GM18867 (cell line): Measurements from ENCODE around the gene COX14.

ENCODE experiments used
- ATAC-seq: cut with Tn5 transposase; IDR thresholded peaks from one replicate; pipeline ENCODE4 v1.9.1; 2021; ENCODE audit warnings: mild to moderate bottlenecking, moderate library complexity; ENCODE audit not compliant: unreplicated experiment

Gene COX14

DNA sequence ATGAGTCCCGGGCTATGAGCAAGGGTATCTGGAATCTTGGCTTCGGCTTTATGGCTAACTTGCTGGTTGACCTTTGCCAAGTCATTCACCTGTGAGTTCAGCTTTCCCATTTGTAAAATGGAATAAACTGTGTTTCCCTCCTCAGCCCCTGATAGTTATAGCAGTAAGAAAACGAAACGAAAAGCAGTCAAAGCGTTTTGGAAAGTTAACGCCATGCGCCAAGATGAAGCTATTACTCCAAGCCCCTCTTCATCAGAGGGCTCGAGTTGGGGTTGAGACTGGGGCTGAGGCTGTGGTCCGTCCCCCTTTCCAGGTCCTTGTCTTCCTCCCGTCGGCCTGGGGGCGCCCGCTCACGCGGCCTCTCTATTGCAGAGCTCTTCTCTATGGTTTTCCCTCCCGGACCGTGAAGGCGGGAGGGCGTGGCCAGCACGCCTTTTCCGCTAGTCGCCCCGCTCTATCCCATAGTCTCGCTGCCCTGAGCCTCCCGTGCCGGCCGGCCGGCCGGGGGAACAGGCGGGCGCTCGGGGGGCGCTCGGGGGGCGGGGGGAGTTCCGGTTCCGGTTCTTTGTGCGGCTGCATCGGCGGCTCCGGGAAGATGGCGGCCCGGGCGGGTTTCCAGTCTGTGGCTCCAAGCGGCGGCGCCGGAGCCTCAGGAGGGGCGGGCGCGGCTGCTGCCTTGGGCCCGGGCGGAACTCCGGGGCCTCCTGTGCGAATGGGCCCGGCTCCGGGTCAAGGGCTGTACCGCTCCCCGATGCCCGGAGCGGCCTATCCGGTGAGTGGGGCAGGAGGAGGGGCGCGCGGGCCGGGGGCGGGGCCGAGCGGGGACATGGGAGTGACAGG lies 27.0 kb upstream of the COX14 start, which contains the start of gene SMARCD1:
Gene SMARCD1, plus strand, starts transcription at position 568 of the 840 bp plus-strand sequence. Its CDS starts 28 bp downstream, at position 596.
- ATAC-seq = peak; percentile 82

DNA sequence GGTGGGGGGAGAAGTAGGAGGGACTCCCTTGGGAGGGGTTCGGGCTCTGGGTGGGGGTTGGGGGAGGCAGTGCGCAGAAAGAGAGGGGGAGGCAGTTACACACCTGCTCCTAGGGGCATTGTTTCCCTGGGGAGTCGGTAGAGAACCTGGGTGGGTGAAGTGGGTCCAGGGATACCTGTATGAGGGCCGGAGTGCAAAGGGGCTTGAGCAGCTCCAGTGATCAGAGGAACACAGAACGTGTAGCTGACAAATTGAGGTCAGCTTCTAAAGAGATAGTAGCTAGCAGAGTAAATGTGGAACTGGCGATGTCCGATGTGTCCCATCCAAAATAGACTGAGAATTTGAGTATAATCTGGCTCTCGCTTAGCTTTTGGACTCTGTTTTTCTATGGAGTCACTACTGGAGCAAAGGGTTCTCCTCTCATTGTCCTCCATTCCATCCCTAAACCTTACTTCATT lies 26.4 kb upstream of the COX14 start:
- peak; percentile 9 for ATAC-seq

DNA sequence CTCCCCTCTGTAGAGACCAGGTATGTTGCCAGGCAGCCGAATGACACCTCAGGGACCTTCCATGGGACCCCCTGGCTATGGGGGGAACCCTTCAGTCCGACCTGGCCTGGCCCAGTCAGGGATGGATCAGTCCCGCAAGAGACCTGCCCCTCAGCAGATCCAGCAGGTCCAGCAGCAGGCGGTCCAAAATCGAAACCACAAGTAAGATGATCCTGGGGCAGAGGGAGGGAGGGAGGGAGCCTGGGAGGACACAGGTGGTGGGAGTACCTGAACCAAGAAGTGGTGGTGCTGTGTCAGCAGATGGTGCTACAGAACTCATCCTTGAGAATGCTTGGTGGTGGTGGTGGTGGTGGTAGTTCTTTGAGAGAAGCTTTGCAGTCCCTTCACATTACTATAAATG lies 25.9 kb upstream of the COX14 start:
- ATAC-seq = no peak

DNA sequence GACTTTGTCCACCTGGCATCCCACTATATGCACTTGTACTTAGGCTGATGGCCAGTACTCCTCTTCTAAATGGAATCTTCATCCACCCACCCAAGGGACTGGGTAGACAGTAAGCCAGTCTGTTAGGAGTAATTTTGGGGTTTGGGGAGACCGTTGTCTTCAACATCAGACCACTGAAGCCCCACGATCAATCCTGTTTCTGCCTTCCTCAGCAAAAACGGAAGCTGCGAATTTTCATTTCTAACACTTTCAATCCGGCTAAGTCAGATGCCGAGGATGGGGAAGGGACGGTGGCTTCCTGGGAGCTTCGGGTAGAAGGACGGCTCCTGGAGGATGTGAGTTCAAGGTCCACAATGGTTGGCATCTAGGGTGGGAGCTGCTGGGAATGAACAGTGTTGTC lies 24.9 kb upstream of the COX14 start:
- no peak for ATAC-seq

DNA sequence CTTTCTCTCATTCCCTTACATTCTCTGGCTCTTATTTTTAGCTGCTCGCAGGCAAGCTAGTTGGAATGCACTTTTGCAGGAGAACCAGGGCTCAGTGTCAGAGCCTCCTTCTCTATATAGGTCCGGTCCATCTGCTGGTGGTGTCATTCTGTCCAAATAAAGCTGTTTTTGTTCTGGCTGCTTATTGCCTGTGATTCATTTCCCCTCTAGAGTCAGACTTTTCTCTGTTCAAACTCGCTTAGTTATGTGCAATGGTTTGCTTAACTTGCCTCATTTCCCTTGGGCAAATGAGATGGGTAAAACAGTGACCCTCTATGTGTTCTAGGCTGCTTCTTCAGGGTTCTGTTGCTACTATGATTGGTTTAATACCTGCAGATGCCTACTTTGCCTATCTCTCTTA lies 24.0 kb upstream of the COX14 start:
- no peak for ATAC-seq

DNA sequence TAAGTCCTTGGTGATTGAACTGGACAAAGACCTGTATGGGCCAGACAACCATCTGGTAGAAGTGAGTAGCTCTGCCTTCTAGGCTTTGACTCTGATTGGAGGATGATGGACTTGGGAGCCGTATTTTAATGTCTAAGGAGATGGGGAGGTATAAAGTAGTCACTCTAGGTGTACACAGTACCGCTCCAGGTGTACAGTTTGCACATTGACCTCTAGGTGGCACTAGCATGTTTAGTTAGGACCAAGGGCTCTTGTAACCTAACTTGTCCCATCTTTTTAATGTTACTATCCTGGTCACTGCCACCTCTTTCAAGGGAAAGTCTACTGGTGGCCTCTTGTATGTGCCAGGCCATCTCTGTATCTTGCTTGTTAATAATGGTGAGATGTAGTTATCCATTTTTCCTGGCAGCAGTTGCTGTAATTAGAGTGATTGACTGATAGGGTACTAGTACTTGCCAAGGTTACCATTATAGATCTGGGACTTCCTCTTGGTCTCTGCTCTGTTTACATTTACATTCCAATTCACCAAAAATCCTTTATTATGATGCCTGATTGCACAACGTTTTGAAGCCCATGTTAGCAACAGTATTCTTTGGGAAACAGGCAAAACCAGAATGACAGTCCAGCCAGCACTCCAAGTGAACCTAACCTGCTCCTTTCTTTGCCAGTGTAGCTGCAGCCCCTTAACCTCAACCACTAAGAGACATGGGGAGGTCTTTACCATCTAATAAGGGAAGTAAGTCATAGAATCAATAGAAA lies 23.3 kb upstream of the COX14 start:
- no peak for ATAC-seq

DNA sequence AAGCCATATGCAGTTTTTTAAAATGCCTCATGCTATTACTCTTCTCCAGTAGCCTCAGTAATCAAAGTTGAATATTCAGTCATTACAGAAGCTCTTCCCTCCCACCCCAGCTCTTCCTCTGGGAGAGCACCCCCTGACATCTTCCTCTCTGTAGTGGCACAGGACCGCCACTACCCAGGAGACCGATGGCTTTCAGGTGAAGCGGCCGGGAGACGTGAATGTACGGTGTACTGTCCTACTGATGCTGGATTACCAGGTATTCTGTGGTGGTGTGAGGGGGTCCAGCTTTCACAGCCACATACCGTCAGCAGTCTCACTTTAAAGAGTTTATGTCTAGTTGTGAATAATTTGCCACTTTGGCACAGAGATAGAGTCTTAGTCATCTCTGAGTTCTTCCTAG lies 22.3 kb upstream of the COX14 start:
- no peak for ATAC-seq

DNA sequence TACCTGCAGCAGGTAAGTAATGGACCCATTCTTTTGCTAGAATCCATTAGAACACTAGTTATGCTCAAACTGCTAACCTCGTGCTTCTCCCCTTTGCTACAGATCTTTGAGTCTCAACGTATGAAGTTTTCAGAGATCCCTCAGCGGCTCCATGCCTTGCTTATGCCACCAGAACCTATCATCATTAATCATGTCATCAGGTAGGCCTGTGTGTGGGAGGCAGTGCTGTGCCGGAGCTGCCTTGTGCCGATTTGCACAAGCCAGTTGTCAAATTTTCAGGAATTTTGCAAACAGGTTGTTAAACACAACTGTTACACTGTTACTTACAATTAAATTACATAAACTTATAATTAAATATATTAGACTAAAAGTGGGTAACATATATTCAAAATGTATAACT lies 21.6 kb upstream of the COX14 start:
- ATAC-seq = no peak

DNA sequence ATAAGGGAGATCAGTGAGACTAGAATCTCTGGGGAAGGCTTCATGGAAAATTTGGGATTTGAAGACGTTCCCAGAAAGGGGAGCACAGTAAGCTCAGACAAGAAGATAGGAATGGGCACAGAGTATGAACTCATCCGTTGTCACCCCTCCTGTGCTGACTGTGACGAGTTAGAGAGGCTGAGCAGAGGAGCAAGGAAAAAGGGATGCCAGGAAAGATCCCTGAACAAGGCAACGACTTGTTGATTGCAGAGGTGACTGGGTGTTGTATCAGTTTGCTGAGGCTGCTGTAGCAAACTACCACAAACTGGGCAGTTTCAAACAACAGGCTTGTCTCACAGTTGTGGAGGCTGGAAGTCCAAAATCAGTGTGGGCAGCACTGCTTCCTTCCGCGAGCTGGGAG lies 14.1 kb upstream of the COX14 start:
- no peak for ATAC-seq

DNA sequence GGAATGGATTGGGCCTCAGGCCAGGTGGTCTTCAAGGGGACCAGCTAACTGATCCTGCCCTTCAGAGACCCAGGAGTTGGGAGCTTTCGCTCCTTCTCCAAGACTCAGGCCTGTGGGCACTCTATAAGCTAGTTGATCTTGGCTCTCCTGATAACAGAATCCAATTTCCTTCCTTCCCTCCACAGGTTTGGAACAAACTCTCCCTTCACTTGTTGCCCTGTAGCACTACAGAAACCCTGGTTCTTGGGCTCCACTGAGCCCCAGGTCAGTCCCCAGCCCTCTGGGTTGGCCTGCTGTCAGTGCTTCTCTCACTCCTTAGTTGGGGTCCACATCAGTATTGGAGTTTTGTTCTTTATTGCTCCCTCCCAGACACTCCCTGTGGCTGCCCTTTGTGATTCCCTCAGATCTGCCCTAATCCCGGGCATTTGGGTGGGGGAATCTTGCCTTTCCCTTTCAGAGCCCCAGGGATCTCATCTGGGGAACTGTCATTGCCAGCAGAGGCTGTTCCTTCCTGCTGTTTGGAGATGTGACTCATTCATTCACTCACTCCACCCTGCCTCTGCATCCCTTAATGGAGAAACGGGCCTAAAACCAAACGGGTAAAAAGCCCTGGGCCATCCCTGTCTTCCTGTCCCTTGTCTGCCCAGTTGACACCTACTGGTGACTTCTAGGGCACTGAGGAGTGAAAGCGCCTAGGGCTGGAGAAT lies 12.6 kb upstream of the COX14 start:
- ATAC-seq = no peak

DNA sequence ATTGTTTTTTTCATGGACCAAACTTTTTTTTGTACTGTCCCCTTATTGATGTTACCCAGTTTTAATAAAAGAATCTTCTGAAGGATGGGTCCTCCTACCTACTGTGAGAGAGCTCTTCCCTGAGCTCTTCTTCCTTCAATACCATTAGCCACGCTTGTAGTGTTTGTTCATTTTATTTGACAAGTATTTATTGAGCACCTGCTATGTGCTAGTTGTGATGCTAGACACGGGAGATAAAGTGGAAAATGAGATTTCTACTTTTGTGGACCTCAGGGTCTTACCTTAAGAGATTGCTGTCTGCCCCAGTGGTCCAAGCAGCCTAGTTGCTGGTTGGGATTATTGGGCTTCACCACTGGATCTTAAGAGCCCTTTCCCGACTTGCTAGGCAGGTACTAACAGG lies 11.5 kb upstream of the COX14 start:
- no peak for ATAC-seq

DNA sequence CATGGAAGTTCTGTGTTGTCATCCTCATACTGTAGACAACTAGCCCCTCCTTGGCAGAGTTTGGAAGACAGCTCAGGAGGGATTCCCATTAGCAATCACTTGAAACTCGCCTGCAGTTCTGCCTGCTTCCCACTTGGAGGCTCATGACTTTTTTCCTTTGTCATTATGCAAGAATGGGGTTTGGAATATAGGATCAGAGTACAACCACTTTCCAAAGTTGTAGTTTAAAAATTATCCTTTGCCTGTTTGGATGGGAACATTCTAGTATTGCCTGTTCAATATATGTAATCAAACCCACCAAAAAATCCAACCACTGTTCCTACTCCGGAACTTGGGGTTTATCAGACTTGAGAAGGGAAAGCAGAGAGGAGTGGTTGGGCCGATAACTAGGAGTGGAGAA lies 10.4 kb upstream of the COX14 start:
- ATAC-seq = no peak

DNA sequence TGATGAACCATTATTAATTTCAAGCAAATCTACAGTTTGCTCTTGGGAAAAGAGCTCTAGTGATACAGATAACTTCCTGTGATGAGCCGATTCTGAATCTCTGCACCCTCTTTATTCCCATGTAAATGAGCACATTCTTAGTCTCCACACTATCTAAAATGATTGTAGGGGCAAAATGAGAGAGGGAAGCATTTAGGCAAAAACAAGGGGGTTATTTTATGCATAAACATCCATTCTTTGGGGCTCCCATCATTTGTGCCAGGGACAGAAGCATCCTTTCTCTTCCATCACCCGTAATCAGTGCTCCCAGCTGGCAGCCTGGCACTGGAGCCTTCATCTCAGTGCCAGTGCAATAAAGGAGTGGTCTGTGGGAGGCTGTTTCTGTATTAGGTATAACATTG lies 9.9 kb upstream of the COX14 start:
- ATAC-seq = no peak

DNA sequence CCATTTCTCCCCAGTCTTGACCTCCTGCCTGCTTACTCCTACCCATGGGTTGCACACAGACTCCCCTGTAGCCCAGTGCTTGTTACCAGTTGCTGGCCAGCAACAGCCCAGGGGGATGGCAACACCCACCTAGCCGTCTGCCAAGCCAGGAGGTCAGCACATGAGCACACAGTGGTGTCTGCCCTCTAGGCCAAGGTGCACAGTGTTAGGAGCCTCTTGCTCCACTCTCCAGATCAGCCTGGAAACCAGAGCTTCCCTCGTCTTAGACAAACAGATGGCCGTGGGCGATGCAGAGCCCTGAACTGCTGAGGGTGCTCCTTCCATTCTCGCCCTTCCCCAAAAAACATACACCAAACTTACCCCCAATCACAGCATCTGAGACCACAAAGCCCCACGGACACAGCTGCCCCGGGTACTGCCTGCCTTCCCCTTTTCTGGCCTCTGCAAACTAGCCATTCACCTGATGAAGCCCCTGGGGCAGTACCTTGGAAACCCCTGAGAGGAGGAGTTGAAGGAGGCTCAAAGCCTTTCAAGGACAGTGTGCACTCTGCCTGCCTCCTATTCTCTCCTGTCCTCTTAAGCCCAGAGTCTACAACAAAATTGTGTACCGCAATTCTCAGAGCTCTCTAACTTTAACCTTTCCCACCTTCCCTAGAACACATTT lies 9.3 kb upstream of the COX14 start:
- no peak for ATAC-seq

DNA sequence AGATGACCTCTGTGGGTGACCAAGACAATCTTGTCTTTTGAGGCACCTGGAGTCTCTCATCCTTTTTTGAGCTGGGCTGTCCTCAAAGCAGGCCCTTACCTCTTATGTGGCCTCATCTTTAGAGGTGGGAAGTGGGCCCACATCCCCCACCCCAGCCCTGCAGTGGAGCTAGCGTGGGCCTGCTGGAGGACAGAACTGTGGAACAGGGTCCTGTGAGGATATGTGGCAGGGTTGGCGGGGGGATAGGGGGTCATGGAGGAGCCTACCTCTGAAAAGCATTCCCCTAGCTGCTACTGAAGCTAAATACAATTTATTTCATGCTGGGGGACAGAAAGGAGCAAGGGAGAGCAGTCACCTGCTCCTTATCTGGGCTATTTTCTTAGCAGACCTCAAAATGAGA lies 8.7 kb upstream of the COX14 start:
- no peak for ATAC-seq

DNA sequence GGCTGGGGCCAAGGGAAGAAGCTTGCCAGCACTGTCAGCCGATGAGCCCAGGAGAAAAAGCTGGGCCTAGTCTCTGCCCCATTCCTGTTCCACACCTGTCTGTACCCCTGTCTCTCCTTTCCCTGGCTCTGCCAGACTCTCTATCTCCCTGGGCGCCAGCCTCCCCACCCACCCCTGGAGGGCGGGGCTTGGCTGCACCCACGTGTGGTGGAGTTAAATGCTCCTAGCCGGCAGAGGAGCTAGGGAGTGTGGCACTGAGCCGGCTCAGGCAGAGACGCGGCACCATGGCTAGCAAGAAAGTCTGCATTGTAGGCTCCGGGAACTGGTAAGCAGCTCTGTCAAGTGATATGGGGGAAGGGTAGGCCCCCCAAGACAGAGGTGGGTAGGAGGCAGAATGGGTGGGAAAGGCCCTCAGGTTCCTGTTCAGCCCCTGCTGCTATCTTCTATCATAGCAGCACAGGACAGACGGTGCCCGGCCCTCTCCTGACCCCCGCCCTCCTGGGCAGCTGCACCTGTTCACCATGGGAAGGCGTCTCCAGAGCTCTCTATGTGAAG lies 8.2 kb upstream of the COX14 start, which contains the start of gene GPD1:
Gene GPD1, plus strand, starts transcription at position 242 of the 555 bp plus-strand sequence. Its CDS starts 43 bp downstream, at position 285.
- no peak for ATAC-seq

DNA sequence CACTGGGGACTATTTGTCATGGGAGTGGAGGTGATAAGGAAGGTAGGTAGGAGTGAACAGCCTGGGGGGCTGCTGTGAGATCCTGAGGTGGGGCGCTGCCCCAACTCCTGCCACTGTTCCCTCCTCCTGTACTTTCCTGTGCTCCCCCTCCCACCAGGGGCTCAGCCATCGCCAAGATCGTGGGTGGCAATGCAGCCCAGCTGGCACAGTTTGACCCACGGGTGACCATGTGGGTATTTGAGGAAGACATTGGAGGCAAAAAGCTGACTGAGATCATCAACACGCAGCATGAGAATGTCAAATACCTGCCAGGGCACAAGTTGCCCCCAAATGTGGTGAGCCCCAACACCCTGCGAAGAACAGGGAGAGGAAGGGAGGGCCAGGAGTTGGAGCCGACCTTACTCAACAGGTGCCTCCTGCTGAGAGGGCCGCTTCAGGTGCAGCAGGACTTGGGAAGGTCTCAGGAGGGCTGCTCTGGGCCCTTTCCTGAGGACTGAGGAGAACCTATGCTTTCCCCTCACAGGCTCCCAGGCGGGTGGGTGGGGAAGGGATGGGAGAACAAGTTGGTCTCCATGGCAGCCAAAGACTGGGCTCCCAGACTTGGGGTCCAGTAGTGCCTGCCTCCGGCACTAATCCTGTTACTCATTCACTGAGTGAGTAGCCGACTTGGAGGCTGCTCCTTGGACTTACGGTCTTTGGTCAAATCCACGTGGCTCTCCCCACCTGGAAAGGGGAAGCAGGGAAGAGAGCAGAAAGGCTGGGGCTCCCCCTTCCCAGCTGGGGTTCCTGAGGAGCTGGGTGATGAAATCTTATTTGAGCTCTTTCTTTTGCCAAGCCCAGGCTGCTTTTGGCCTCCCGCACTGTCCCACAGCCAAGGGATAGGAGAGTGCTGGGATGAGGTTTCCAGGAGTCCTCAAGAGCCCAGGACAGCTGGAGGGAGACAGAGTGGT lies 7.3 kb upstream of the COX14 start:
- no peak for ATAC-seq

DNA sequence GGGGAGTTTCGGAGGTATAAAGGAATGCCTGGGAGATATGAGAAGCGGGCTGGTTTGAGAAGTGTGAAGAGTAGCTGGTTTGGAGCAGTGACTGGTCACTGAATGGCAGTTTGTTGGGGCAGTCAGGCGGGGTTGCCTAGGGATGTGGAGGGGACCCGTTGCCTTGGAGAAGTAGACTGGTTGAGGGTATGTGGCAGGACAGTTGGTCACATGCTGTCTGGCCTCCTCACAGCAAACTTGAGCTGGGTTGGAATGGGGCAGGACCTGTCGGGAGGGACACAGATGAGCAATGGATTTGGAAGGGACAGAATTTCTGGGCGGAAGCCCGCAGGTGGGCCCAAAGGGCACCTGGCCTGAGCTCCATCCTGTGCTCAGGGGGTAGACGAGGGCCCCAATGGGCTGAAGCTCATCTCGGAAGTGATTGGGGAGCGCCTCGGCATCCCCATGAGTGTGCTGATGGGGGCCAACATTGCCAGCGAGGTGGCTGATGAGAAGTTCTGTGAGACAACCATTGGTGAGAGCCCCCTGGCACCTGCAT lies 6.1 kb upstream of the COX14 start:
- ATAC-seq = no peak

DNA sequence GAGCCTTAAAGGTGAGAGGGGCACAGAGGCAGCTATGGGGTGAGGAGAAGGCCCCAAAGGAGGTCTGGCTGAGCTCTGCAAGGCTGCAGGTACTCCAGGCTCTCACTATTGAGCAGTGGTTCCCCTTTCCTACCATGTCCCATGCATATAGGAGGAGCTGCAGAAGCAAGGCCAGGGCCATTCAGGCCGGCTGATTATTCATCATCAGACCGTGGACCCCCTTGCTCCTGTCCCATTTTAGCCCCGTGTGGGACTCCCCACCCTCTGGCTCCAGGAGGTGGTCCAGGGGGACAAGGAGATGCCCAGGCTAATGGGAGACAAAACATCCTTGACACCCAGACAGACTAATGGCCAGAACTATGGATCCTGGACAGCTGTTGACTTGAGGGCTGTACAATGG lies 5.1 kb upstream of the COX14 start:
- no peak for ATAC-seq
